ENCODE measurements around the gene POC1A.

The POC1A gene

DNA sequence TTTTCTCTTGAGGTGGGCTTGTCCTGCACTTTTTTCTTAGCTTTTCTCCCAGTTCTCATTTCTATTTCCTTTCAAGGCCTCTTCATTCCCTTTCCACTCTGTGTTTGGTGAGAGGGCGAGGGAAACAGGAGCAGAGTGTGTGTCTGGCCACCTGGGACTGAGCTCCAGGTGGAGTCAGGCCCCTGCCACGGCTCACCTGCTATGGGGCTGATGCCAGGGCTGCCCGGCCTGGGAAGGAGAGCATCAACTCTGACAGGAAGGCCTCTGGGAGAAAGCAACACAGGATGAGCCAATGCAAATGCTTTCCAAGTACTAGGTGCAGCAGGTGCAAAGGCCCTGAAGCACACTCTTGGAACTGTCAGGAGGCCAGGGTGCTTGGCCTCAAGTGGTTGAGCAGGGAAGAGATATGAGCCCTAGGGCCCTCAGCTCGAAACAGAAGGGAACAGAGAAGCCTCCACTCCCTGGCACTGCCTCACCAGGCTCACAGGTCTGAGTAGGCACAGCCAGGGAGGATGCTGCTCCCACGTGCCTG lies 70.6 kb downstream of the POC1A start:
- DNase-seq: no peak

DNA sequence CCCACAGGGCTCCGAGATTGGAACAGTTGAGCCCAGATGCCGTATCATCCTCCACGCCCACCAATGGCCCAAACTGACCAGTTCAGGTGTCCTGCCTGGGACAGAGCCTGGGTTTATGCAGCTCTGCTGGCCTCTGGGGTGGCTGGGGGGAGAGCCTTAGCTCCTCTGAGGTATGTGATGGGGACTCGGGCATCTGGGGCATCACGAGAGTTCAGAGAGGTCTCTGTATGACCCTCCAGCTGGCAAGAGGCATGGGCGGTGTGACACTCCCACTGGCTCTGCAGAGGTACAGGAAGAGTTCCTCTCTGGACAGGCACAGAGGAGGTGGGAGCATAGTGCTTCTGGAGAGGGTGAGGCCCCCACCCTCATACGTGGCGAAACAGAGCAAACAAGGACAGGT lies 71.3 kb downstream of the POC1A start:
- DNase-seq: no peak

DNA sequence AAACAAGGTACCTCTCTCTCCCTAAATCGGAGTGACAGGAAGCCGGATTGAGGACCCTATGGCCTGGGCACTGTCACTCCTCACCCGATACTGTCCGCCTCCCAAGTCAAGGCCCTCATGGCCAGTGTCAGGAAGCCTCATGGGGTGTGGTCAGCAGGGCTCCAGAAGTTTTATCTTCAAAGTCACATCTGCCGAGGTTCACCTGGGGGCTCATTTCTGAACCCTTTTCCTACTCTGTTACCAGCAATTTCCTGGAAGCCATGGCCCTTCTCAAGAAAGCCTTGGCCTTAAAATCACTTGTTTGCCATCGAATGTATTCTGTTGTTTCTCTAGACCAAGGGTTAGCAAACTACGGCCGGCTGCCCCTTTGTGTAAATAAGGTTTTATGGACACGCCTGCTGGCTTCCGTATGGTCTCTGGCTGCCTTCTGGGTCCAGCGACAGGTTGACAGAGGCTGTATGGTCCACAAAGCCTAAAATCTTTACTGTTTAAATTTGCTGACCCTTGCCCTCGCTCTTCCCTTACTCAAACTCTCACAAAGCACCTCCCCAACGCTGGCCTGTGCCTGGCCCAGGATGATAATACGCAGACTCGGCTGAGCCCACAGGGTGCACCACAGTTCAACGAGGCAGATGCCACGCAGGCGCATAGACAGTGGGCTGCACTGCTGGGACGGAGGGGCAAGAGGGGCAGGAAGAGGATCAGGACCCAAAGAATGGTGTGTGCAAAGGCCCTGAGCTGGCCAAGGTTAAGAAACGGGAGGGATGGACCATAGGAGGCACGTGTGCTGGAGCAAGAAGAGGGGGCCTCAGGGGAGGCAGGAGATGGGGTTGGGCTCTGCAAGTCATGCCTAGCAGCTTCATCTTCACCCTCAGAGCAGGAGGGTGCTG lies 73.1 kb downstream of the POC1A start:
- DNase-seq: no peak

DNA sequence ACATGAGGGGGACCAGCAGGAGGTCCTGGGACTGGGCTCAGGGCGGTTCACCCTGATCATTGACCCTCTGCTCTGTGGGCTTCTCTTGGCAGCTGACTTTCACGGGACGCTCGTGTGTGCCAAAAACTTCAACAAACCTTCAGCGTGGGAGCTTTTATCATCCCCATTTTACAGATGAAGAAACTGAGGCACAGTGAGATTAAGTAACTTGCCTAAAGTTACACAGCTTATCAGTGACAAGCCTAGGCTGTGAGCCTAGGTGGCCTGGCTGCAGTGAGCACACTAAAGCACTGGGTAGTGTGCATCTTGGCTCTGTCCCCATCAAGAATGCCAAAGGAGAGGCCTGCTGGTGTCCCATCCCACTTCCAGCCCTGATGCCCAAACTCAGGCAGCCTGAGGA lies 74.3 kb downstream of the POC1A start:
- no peak for DNase-seq

DNA sequence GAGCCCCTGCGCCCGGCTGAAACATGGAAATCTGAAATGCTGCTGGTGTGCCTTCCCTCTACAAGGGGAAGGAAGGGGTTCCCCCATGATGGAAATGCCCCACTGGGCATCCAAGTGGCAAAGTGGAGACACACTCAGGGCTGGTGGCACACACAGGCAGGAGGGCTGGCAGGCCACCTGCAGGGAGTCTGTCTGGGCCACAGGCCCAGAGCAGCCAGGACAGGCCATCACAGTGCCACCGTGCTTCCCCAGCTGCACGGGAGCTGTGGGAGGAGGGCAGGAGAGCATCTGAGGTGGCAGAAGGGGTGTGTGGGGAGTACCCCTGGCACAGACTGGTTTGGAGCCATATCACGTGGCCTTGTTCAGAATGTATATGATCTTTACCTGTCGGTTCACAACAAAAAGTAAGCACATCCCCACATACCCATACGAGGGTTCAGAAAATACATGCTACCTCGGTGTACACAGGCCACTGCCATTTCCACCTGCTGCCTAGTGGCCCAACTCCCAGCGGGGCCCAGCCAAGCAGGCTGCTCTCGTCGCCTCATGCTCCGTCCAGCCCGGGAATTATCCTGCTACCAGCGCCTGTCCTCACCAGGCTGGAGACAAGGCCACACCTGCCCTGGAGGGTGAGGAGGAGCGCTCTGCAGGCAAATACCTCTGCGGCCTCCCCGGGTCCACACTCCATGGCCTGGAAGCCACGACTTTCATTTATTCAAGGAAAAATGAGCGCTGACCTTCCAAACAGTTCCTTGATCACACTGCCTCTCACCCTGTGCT lies 75.3 kb downstream of the POC1A start:
- DNase-seq: no peak

DNA sequence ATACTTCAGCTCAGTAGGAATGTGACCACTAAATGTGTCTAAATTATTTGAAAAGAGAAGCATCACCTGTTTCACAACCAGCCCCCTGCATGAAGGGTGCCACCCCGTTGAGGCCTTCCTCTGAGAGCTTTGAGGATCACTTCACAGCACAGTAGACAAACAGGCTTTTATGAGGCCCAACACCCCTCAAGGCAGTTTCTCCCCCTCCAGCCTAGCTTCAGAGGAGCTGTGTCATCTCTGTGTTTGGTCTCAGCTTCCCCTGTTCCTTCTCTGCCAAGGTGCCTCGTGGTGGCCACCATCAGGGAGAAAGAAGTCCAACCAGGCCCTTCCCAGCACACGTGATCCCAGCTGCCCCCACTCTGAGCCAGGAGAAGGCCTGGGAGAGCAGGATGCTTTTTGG lies 76.3 kb downstream of the POC1A start:
- DNase-seq: no peak

DNA sequence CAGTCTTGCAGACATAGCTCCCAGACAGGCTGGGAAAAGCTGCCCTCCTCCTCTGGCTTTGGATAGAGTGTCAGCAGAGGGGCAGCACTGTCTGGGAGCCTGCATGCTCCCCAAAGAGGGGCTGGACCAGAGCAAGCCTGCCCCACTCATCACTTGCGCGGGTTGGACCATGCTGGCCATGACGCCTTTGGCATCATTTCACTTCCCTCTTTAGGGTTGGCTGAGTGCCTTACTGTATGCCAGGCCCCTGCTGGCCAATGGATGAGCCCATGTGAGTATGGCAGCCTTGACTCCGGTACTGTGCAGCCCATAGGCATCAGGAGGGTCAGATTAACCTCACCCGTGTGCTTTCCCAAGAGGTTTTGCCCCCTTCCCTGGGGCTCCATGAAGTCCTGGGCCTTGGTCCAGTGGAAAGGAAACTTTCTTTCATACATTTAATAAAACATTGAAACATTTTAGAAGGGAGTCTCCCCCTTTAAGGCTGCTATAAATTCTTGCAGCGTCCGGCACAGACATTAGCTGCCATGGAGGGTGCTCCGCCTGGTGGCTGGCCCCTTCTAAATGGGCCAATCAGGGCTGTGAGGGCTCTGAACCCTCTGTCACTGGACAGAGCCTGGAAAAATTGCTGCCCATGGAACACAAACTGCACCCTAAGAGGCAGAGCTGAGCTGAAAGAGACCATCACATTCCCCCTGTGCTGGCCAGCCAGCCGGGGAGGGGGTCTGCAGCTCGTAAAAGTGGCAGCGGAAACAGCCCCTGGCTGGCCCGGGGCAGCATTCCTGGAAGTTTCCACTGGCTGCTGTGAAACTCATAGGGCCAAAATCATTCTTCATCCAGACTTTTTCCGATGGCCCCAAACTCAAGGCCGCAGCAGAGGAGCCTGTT lies 77.1 kb downstream of the POC1A start:
- no peak for DNase-seq

DNA sequence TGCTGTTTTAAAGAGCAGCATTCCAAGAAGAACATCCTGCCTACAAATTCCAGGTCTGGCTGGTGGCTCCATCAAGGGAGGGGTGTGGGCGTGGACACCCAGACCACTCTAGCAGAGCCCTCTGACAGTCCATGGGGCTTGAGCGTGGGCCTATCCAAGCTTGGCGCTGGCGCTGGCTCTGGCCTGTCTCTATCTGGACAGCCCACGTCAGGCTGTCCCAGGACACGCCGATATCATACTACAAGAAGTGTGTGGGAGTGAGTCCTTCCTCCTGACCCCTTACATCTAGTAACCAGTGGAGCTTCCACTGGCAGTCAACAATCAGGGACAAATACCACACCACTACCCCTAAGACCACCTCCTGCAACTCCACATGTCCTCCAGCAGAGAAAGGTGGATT lies 80.7 kb downstream of the POC1A start:
- DNase-seq: no peak

DNA sequence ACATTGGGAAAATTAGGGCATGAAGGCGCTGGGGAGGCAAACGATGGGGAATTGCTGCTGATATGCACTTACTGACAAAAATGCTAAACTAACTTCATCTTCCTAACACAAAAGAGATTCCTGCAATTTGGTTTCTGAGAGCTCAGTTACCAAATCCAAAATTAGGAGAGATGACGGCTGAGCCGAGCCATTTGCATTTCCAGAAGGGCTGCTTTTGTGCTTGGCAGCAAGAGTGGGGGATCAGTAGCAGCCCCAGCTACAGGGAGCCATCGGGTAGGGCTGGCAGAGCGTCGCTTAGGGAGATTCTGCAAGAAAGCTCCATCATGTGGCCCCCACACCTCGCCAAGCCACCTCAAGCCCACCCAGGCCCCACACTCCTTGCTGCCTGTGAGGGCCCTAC lies 81.8 kb downstream of the POC1A start:
- no peak for DNase-seq

DNA sequence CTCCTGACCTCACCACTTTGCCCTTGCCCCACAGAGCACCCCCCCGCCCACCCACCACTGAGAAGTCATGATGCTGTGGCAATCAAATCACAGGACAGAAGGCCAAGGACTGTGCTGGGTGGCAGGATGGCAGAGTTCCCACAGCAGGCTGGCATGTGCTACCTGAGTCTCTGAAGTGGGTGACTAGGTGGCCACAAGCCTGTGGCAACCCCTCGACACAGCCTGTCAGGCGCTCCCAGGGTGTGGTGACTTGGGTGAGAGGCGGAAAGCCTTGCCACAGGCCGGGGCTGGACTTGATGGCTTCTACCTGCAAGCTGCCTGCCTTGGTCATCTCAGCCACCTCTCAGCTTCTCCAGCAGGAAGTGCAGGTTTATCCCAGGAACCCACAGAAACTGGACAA lies 82.2 kb downstream of the POC1A start:
- DNase-seq: no peak

DNA sequence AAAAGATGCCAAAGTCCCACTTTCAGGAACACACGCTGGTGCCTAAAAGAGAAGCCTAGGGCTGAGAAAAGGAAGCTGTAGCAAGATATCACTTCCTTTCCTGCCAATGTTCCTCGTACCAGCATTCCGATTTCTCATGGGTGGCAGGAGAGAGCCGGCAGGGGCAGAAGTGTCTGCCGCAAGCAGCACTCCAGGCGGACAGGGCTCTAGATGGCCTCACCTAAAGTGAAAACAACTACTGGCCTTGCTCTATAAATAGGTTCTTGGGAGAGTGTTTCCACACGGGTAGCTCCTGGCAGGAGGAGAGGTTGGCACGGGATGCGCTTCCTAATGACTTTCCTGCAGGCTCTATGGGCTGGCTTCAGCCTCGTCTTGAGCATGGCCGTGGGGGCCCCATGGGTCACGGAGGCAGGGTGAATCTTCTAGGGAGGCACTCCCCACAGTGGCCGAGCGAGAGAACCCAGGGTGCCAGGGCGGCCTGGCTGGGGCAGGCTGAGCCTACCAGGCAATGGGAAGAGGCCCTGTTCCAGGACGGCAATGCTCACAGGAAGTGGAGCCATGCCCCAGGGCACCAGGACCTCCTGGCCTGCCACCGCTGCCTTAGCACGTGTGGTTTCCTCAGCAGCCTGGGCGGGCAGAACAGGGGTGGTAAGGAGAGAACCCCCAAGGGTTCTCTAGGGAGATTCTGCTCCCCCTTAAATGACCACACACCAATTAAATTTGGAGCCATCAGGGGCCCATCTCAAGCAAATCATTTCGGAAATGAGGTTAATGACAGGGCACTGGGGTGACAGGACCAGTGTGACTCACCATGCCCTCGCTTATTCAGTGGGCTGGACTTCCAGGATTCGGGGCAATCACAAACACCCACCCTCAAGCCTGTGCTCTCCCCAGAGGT lies 83.2 kb downstream of the POC1A start:
- peak; percentile 62 for DNase-seq

DNA sequence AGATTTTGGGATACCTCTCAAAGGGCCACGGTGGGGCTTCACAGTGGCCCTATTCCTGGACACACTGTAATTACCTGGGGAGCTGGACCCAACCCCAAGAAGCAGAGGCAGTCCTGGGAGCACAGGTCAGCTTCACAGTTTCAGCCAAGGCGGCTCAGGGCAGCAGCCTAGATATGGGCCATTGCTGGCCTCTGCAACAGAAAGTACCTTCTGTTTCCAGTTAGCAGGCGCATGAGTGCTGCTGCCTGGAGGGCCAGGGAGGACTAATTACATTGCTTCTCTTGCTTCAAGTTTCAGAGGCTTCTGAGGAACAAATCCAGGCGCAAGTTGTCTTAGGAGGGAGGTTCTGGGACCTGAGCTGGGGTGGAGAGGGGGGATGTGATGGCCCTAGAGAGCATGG lies 84.4 kb downstream of the POC1A start:
- no peak for DNase-seq

DNA sequence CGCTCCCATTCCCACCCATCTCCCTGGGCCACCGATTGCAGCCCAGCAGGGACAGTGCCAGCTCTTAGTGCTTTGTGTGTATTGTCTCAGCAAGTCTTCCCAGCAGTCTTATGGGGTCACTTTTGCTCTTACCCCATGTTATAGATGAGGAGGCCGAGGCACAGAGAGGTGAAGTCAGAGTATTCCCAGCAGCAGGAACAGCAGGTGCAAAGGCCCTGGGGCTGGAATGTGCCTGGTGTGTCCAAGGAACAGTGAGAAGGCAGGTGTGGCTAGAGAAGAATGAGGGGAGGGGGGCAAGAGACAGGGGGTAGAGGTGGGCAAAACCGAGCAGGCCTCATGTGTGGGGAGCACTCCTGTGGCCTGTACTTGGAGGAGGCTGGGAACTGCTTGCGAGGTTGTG lies 85.1 kb downstream of the POC1A start:
- DNase-seq: no peak

DNA sequence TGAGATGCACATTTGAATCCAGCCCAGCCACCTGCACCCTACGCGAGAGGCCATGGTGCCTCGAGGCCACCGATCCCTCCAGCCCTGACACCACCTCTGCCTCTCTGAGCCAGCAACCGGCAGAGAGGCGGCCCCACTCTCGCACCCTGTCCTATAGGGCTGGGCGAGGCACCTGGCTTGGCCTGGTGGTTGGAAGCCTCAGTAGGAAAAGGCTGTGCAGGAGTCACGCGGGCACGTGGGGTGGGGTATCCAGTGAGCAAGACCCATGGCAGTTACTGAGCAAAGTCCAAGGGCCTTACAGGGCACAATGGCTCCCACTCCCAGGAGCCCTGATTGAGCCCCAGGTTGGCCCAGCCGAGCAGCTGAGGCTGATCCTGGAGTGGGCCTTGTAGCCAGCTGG lies 85.5 kb downstream of the POC1A start:
- DNase-seq: no peak

DNA sequence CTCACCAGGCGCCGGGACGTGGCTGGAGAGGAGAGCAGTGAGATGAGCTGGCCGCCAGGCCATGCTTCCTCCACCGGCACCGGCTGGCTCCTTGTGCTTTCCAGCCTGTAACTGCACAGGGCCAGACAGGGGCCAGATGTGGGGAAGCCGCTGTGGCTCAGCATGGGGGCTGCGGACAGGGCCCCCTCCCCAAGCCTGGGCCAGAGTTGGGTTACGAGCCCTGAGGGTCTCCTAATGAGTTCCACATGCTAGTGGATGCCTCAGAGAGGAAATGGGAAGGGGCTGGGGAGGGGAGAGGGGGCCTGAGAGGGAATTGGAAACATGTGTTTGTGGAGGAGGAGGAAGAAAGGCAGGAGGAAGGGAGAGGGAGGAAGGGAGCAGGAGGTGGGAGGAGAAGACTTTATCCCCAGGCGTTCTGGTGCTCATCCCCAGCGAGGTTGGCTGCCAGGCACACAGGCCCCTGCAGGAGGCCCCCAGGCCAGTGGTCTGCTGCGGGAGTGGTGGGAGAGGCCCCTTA lies 86.1 kb downstream of the POC1A start:
- no peak for DNase-seq

DNA sequence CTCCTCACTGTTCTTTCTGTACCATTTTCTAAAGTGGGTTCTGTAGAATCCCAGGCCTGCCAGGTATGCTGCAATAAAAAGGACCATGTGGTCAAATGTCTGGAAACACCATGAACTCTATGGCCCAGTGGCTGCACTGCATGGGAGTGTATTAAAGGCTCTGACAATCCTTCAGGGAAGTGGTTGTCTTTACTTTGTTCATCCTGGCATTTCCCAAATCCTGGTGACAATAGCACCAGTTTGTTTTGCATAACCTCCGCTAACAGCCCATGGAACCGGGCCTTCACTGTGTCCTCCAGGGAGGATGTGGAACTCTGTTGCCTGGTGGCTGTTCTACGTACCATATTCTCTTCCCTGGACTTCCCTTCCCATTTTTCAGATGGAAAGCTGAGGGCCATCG lies 86.7 kb downstream of the POC1A start:
- DNase-seq: no peak

DNA sequence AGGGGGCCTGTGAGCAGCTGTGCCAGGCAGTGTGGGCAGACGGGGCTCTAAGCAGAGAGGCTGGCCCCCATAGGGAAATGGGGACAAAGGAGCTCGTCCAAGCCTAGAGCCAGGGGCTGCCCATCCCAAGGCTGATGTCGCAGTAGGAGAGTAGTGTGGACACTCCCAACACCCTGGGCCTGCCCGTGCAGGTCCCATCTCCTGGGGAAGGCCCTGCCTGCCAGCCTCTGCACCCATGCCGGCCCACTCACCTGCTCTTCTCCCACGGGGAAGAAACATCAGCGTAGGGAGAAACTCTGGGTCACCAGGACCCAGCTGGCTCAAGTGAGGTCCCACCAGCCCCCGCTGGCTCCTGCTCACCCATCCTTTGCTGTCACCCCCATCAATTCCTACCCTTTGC lies 87.2 kb downstream of the POC1A start:
- no peak for DNase-seq

DNA sequence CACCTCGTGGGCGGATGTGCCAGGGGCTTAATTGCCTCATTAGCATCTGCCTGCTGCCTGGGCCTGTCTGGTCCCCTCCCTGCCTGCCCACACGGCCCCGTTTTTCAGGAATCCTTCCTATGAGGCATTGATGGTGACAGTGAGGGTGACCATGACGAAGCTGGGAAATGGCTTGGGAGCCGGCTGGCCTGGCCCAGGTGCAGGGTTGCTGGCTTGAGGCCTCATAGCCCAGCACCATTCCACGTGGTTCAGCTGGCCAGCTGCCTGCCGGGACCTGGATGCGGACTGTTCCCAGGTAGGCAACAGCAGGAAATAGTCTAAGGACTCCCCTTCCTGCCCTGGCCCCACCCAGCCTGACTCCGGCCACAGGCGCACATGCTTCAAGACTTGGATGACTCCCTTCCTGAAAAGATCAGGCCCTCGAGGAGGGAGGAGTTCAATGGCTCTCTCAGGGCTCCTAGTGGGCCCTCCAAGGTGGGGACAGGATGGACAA lies 88.9 kb downstream of the POC1A start:
- DNase-seq: no peak

DNA sequence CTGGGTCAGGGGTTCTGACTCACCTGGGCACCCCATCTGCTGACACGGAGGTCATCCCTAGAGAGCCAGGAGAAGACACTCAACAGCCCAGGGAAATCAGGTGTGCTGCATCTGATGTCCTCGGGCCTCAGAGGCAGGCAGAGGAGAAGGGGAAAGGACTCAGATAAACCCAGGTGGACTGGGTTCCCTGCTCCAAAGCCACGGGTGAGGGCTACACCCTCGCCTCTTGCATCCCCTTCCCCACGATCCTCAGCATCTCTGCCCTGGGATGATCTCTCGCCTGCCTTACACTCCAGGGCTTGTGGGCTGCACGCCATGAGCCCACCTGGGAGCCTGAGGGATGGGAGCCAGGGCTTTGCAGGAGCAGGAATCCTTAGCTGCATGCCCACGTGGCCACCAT lies 89.7 kb downstream of the POC1A start:
- no peak for DNase-seq

DNA sequence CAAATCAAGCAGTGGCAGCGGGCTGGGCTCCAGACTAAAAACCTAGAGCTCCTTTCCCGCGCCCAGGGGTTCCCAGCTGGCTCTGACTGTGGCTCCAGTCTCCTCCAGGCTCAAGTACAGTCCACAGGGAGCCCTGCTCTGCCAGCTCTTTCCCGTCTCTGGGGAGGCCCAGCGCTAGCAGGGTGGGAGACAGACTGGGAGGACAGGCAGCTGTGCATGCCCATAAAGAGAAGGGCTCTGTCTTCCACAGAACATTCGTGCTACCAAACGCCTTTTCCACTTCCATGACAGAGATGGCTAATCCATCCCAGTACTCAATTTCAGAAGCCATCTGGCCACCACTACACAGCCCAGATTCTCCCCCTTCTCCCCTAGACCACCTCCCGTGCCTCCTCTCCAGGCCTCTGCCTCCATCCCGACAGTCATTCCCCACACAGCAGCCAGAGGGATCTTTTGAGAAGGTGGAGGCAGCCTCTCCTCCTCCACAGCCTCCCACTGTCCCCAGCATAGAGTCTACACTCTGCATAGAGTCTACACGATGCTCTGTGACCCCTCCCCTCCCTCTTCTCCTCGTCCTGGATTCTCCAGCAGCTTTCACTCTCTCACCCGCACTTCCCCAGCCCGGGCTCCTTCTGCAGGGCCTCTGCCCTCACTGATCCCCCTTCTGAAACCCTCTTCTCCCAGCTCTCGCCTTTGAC lies 91.0 kb downstream of the POC1A start:
- DNase-seq: no peak

DNA sequence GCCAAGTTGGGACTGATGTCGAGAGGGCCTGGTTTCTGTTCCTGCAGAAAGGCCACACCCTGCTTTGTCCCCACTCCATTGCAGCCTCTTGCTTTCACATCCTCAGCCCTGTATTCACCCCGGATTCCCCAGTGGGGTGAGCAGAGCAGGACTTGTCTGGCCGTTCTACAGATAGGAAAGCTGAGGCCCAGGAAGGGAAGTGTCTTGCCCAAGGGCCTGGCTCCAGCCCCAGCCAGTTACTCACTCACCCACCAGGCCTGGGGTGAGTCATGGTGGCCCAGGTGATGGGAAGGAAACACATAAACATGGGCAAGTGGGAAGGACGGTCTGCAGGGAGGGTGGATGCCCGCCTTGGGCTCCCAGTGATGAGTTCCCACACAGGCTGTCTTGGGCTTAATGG lies 91.7 kb downstream of the POC1A start:
- peak; percentile 88 for DNase-seq
